ENCODE measurements around the gene LIN28B.

The LIN28B gene

GRCh38 chr6:105109955-105110895 is 153.3 kb downstream of the LIN28B start:
- no peak for TF ChIP-seq CTCF (IDR thresholded peaks at IDR 0.05; ENCODE audit: borderline replicate concordance, insufficient read depth, low read depth, low read length)

GRCh38 chr6:105111105-105111504 is 154.2 kb downstream of the LIN28B start:
- no peak overlapping the region for H3K4me3 ChIP-seq (ENCODE audit: low read depth, low read length)
- TF ChIP-seq CTCF (IDR thresholded peaks at IDR 0.05; ENCODE audit: borderline replicate concordance, insufficient read depth, low read depth, low read length), result no peak

More at GRCh38 chr6:105109955-105110895, 153.3 kb downstream of the LIN28B start:
- no peak overlapping the region for H3K4me3 ChIP-seq (ENCODE audit: low read depth, low read length)

GRCh38 chr6:105111871-105112270 is 155.0 kb downstream of the LIN28B start:
- no peak overlapping the region for H3K4me3 ChIP-seq (ENCODE audit: low read depth, low read length)
- TF ChIP-seq CTCF (IDR thresholded peaks at IDR 0.05; ENCODE audit: borderline replicate concordance, insufficient read depth, low read depth, low read length), result no peak

GRCh38 chr6:105112577-105112976 is 155.7 kb downstream of the LIN28B start:
- TF ChIP-seq CTCF (IDR thresholded peaks at IDR 0.05; ENCODE audit: borderline replicate concordance, insufficient read depth, low read depth, low read length), result no peak
- H3K4me3 ChIP-seq (ENCODE audit: low read depth, low read length), result no peak overlapping the region

- no peak for TF ChIP-seq CTCF (IDR thresholded peaks at IDR 0.05; ENCODE audit: borderline replicate concordance, insufficient read depth, low read depth, low read length)
- H3K4me3 ChIP-seq (ENCODE audit: low read depth, low read length), result no peak overlapping the region
Measured at GRCh38 chr6:105113422-105113821, 156.5 kb downstream of the LIN28B start.

- no peak for TF ChIP-seq CTCF (IDR thresholded peaks at IDR 0.05; ENCODE audit: borderline replicate concordance, insufficient read depth, low read depth, low read length)
Measured at GRCh38 chr6:105116150-105116549, 159.2 kb downstream of the LIN28B start.

GRCh38 chr6:105120570-105120969 is 163.7 kb downstream of the LIN28B start:
- TF ChIP-seq CTCF (IDR thresholded peaks at IDR 0.05; ENCODE audit: borderline replicate concordance, insufficient read depth, low read depth, low read length), result no peak
- no peak overlapping the region for H3K4me3 ChIP-seq (ENCODE audit: low read depth, low read length)

More at GRCh38 chr6:105116150-105116549, 159.2 kb downstream of the LIN28B start:
- H3K4me3 ChIP-seq (ENCODE audit: low read depth, low read length), result no peak overlapping the region
